Ascending aorta (tissue), 2 donors: ENCODE data around the gene RNF207. TPM values are rescaled to one million over a fixed set of nuclear protein-coding genes. Genes with fewer than 3 reads are reported as not detected.

ENCODE experiments used
- DNase-seq, 2 donors: peaks; one replicate each; pipeline ENCODE4 v3.0.0-alpha.2; 2019; ENCODE audit warnings: low spot score in 2 of 2
- H3K27ac ChIP-seq, 2 donors: fragments of 200-600 bp; sonication (generic); one replicate each; pipeline ENCODE4 v1.5.1; 2016 to 2017; ENCODE audit warnings: mild to moderate bottlenecking in 1 of 2
- H3K27me3 ChIP-seq: fragments of 200-600 bp; sonication (generic); one replicate; pipeline ENCODE4 v1.5.1; 2017
- H3K36me3 ChIP-seq, 2 donors: fragments of 200-600 bp; sonication (generic); one replicate each; pipeline ENCODE4 v1.5.1; 2016
- H3K4me1 ChIP-seq, 2 donors: fragments of 200-600 bp; sonication (generic); one replicate each; pipeline ENCODE4 v1.5.1; 2016 to 2017; ENCODE audit warnings: mild to moderate bottlenecking in 1 of 2
- H3K4me3 ChIP-seq, 2 donors: fragments of 200-600 bp; sonication (generic); one replicate each; pipeline ENCODE4 v1.5.1; 2016 to 2017; ENCODE audit warnings: mild to moderate bottlenecking in 1 of 2
- H3K9me3 ChIP-seq, 2 donors: fragments of 200-600 bp; sonication (generic); one replicate each; pipeline ENCODE4 v1.5.1; 2016
- intact Hi-C: fragments of 100-400 bp; cut with DNase I; formaldehyde crosslinking; loops from one replicate; pipeline ENCODE4 v1.15.1; 2023
- total RNA-seq: library from RNA; depleted of rRNA; stranded (reverse); fragments of >200 nt; gene quantifications from one replicate; pipeline ENCODE4 v1.1.0, GENCODE V29; 2016
- TF ChIP-seq, protein P1 (sequence below), 3 experiments: fragments of 200-600 bp in 2 of 3; fragments of 450-650 bp in 1 of 3; sonication (generic) in 2 of 3; IDR thresholded peaks; one replicate each; pipeline ENCODE4 v1.5.1; 2016 to 2019; ENCODE audit warnings: antibody characterized with exemption in 3 of 3, mild to moderate bottlenecking in 1 of 3, moderate library complexity in 1 of 3

The RNF207 gene
- total RNA-seq, 1 donor from 2014 or later = 81.1 TPM

DNA sequence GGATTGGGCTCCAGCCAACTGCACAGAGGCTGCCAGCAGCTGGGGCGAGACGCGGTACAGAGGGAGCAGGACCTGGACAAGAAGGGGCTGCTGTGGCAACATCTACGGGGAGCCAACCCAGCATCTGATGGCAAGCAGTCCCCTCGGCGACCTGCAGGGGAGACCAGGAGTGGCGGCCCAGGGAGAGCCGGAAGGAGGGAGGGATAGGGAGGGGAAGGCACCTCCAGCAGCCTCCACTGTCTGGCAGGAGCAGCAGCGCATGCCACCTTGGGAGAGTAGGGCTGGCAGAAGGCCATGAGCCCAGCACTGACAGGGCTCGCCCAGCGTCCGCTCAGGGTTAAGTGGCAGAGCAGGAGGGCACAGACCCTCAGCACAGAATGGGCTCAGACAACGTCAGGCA lies 43.1 kb upstream of the RNF207 start:
- no peaks in the 10 kb centered on the region for H3K4me1 ChIP-seq
- intact Hi-C loops = no loop called here
- H3K36me3 ChIP-seq = no peaks in the 10 kb centered on the region
- TF ChIP-seq, protein P1, sequence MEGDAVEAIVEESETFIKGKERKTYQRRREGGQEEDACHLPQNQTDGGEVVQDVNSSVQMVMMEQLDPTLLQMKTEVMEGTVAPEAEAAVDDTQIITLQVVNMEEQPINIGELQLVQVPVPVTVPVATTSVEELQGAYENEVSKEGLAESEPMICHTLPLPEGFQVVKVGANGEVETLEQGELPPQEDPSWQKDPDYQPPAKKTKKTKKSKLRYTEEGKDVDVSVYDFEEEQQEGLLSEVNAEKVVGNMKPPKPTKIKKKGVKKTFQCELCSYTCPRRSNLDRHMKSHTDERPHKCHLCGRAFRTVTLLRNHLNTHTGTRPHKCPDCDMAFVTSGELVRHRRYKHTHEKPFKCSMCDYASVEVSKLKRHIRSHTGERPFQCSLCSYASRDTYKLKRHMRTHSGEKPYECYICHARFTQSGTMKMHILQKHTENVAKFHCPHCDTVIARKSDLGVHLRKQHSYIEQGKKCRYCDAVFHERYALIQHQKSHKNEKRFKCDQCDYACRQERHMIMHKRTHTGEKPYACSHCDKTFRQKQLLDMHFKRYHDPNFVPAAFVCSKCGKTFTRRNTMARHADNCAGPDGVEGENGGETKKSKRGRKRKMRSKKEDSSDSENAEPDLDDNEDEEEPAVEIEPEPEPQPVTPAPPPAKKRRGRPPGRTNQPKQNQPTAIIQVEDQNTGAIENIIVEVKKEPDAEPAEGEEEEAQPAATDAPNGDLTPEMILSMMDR (IDR thresholded peaks at IDR 0.05) = no peak
- H3K27me3 ChIP-seq = no peaks in the 10 kb centered on the region
- no peak overlapping the region for H3K27ac ChIP-seq
- H3K9me3 ChIP-seq = no peaks in the 10 kb centered on the region
- H3K4me3 ChIP-seq = no peak overlapping the region
- no peak for DNase-seq

DNA sequence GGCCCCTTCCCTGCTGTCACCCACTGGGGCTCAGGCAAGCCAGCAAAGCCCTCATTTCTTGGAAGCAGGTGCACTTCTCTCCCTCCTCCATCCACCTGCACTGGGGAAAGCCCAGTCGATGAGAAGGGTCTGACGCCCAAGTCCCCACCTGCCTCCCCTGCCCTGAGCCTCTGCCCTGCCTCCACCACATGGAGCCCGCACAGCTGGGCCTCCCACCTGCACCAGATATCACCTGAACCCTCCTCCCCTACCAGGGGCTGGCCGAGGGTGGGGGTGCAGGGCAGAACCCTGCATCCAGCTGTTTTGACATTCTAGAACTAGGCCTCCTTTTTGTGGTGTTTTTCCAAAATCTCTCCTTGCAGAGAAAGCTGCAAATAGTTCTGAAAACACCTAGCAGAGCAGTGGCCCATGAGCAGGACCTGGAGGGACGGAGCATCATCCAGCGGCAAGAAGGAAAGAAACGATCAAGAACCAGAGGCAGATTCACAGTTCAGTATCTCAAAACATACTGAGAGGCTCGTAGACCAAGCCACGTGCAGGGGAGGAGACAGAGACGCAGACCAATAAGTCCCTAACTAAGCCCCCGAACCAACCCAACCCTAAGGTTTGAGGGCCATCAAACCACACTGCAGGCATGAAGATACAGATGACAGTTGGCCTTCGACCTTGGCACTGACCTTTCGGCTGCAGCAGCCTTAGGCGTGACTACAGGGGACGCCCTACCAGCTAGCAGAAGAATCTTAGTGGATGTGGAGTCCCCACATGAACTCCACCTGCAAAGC lies 42.5 kb upstream of the RNF207 start:
- TF ChIP-seq, protein P1 (IDR thresholded peaks at IDR 0.05) = no peak
- H3K9me3 ChIP-seq = no peaks in the 10 kb centered on the region
- no peak overlapping the region for H3K4me3 ChIP-seq
- no peaks in the 10 kb centered on the region for H3K27me3 ChIP-seq
- H3K4me1 ChIP-seq = no peaks in the 10 kb centered on the region
- H3K27ac ChIP-seq = no peak overlapping the region
- intact Hi-C loops = no loop called here
- no peaks in the 10 kb centered on the region for H3K36me3 ChIP-seq
- DNase-seq = no peak

DNA sequence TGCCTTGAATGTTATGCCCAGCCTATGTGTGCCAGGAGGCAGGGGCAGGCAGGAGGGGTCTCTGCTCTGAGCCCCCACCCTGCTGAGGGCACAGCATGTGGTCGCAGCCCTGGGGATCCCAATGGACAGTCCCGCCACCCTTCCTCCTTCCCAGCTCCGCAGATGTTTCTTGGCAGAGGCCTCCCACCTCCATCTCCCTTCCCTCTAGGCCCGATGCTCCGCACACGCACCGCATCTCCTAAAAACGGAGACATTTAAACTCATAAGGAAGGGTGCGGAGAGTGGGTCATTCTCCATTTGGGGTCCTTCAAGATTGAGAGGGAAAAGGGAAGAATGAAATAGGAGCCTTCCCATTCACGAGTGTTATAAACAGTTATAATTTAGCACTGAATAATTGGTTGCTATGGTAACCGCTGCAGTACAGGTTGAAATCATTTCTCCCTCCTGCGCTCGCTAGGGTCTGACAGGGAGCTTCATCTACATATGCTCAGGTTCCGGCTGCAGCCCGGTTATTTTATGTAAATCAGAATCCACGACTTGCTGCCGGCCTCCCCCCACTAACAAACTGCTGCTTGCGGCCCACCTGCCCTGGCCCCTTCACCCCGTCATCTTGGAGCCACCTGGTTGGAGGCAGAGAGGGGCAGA lies 41.8 kb upstream of the RNF207 start:
- DNase-seq = no peak
- no peaks in the 10 kb centered on the region for H3K4me1 ChIP-seq
- H3K27me3 ChIP-seq = no peaks in the 10 kb centered on the region
- no peak overlapping the region for H3K27ac ChIP-seq
- H3K4me3 ChIP-seq = no peak overlapping the region
- intact Hi-C loops = no loop called here
- no peaks in the 10 kb centered on the region for H3K9me3 ChIP-seq
- TF ChIP-seq, protein P1 (IDR thresholded peaks at IDR 0.05) = no peak
- H3K36me3 ChIP-seq = no peaks in the 10 kb centered on the region

DNA sequence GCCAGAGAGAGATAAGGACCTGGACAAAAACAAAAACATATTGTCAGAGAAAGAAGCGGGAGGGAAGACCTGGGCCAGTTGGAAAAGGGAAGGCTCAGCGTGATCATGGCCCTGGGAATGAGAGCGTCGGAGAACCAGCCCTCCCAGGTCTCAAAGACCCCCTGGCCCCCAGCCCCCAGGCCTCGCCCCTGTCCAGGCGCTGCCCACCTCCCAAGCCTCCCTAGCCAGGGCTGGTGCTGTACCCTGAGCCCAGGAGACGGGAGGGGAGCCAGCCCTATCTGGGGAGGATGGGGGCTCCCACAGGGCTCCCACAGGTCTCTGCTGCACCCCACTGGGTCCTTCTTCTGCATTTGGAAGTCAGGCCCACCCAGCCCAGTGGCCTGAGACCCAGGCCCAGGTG lies 40.9 kb upstream of the RNF207 start:
- intact Hi-C loops = no loop called here
- no peak for DNase-seq
- no peaks in the 10 kb centered on the region for H3K9me3 ChIP-seq
- no peaks in the 10 kb centered on the region for H3K36me3 ChIP-seq
- no peak overlapping the region for H3K27ac ChIP-seq
- H3K27me3 ChIP-seq = no peaks in the 10 kb centered on the region
- no peaks in the 10 kb centered on the region for H3K4me1 ChIP-seq
- TF ChIP-seq, protein P1 (IDR thresholded peaks at IDR 0.05) = no peak
- no peak overlapping the region for H3K4me3 ChIP-seq

DNA sequence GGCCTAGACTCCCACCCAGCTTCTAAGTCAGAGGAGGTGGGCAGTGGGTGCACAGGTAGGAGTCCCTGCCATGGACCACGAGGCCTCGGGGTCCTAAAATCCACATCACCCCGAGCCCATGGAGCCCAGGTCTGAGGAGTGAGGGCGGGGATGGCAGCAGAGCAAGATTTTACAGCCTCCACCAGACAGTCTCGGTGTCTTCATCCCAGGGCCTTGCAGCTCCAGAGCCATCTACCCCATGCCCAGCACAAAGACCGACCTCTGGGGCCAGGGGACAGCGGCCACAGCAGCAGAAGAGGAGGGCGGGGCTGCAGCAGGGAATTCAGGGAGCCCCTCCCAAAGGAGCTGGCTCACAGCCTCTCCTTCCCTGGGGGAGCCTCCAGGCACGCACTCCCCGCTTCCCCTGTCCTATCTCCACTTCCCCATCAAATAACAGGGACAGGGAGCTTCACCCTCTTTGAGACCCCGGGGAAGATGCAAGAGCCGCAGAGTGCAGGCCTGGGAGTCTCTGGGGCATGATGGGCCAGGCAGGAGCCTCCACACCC lies 40.4 kb upstream of the RNF207 start:
- Histone ChIP-seq H3K36me3 (no peaks in the 10 kb centered on the region), H3K27ac (no peak overlapping the region), H3K4me1 (no peaks in the 10 kb centered on the region), H3K27me3 (no peaks in the 10 kb centered on the region), H3K9me3 (no peaks in the 10 kb centered on the region), H3K4me3 (no peak overlapping the region)
- TF ChIP-seq, protein P1 (IDR thresholded peaks at IDR 0.05) = no peak
- DNase-seq = no peak
- intact Hi-C loops = no loop called here
